Measurements from ENCODE around the gene LRRN4. TPM values are rescaled to one million over a fixed set of nuclear protein-coding genes. Genes with fewer than 3 reads are reported as not detected.

Gene LRRN4
- total RNA-seq, 1 experiment from 2014 or later: 0.57 TPM

DNA sequence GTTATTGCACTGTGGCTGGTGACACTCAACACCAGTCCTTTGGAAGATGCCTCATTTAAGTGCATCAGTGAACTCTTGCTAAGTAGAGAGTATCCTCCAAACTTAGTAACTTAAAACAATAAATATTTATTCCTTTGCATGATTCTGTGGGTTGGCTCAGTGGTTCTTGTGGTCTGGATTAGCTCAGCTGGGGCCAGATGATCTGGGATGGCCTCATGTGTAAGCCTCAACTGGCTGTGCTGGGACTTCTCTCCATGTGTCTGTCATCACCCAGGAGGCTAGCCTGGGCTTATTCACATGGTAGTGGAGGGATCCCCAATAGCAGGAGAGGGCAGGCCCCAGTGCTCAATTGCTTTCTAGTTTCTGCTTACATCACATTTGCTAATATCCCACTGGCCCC is 8.3 kb downstream of the LRRN4 start:
- no peak overlapping the region for H3K4me3 ChIP-seq (ENCODE audit: low read depth in 2 of 2, low read length in 2 of 2)
- intact Hi-C loops (cut with micrococcal nuclease; ENCODE audit: unreplicated experiment) (no loop called here), in situ Hi-C loops (cut with HindIII; ENCODE audit: low pct_unique_long_range_greater_than_20kb, low sequenced_read_pairs) (no loop called here)
- TF ChIP-seq, protein P1, sequence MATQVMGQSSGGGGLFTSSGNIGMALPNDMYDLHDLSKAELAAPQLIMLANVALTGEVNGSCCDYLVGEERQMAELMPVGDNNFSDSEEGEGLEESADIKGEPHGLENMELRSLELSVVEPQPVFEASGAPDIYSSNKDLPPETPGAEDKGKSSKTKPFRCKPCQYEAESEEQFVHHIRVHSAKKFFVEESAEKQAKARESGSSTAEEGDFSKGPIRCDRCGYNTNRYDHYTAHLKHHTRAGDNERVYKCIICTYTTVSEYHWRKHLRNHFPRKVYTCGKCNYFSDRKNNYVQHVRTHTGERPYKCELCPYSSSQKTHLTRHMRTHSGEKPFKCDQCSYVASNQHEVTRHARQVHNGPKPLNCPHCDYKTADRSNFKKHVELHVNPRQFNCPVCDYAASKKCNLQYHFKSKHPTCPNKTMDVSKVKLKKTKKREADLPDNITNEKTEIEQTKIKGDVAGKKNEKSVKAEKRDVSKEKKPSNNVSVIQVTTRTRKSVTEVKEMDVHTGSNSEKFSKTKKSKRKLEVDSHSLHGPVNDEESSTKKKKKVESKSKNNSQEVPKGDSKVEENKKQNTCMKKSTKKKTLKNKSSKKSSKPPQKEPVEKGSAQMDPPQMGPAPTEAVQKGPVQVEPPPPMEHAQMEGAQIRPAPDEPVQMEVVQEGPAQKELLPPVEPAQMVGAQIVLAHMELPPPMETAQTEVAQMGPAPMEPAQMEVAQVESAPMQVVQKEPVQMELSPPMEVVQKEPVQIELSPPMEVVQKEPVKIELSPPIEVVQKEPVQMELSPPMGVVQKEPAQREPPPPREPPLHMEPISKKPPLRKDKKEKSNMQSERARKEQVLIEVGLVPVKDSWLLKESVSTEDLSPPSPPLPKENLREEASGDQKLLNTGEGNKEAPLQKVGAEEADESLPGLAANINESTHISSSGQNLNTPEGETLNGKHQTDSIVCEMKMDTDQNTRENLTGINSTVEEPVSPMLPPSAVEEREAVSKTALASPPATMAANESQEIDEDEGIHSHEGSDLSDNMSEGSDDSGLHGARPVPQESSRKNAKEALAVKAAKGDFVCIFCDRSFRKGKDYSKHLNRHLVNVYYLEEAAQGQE (IDR thresholded peaks at IDR 0.05; ENCODE audit: insufficient read depth in 1 of 2, low read depth in 2 of 2, low read length in 1 of 2): no peak
- TF ChIP-seq POLR2AphosphoS5 (IDR thresholded peaks at IDR 0.05; ENCODE audit: low read depth, low read length) (no peak), TCF7L2 (IDR thresholded peaks at IDR 0.05; ENCODE audit: low read depth, low read length) (no peak), SIN3A (IDR thresholded peaks at IDR 0.05; ENCODE audit: borderline replicate concordance, insufficient read depth, low read depth, low read length) (no peak)
- TF ChIP-seq, protein P2, sequence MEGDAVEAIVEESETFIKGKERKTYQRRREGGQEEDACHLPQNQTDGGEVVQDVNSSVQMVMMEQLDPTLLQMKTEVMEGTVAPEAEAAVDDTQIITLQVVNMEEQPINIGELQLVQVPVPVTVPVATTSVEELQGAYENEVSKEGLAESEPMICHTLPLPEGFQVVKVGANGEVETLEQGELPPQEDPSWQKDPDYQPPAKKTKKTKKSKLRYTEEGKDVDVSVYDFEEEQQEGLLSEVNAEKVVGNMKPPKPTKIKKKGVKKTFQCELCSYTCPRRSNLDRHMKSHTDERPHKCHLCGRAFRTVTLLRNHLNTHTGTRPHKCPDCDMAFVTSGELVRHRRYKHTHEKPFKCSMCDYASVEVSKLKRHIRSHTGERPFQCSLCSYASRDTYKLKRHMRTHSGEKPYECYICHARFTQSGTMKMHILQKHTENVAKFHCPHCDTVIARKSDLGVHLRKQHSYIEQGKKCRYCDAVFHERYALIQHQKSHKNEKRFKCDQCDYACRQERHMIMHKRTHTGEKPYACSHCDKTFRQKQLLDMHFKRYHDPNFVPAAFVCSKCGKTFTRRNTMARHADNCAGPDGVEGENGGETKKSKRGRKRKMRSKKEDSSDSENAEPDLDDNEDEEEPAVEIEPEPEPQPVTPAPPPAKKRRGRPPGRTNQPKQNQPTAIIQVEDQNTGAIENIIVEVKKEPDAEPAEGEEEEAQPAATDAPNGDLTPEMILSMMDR (IDR thresholded peaks at IDR 0.05): no peak
- POLR2A ChIA-PET: no interaction called here
- no peak overlapping the region for H3K27ac ChIP-seq (ENCODE audit: low read length)
- DNase-seq (ENCODE audit: low read depth, low spot score): no peak
- no peaks in the 10 kb centered on the region for H3K9me3 ChIP-seq (ENCODE audit: control insufficient read depth, insufficient read depth, low read depth, low read length)
- CTCF ChIA-PET: no interaction called here
- no peak for ATAC-seq
- H3K4me1 ChIP-seq (ENCODE audit: control insufficient read depth, insufficient read depth, low read length): no peaks in the 10 kb centered on the region
- H3K36me3 ChIP-seq (ENCODE audit: control insufficient read depth, insufficient read depth, low read length): peaks cover 2% of the 10 kb centered on the region
- no TSS peak for BruUV-seq (replicated peaks)
- no peaks in the 10 kb centered on the region for H3K27me3 ChIP-seq (ENCODE audit: control insufficient read depth, insufficient read depth, low read length)

DNA sequence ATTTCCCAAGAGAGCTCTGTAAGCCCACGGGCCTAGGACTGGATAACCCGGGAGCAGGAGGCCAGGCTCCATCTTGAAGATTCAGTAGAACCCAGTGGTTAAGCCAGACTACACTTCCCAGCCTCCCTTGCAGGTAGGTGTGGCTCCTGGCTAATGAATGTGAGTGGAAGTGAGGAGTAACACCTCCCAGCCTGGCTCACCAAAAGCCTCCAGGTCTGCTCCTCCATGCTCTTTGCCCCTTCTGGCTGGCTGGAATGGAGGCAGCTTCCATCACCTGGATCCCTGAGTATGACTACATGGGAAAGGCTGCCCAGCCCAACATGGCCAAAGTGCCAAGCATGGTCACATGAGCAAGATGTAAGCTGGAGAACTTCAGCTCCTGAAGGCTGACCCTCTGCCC is 9.7 kb downstream of the LRRN4 start:
- no peak overlapping the region for H3K27ac ChIP-seq (ENCODE audit: low read length)
- CTCF ChIA-PET: no interaction called here
- POLR2A ChIA-PET: no interaction called here
- no peaks in the 10 kb centered on the region for H3K9me3 ChIP-seq (ENCODE audit: control insufficient read depth, insufficient read depth, low read depth, low read length)
- in situ Hi-C loops (cut with HindIII; ENCODE audit: low pct_unique_long_range_greater_than_20kb, low sequenced_read_pairs) (no loop called here), intact Hi-C loops (cut with micrococcal nuclease; ENCODE audit: unreplicated experiment) (no loop called here)
- H3K4me1 ChIP-seq (ENCODE audit: control insufficient read depth, insufficient read depth, low read length): no peaks in the 10 kb centered on the region
- BruUV-seq (replicated peaks): no TSS peak
- TF ChIP-seq TCF7L2 (IDR thresholded peaks at IDR 0.05; ENCODE audit: low read depth, low read length) (no peak), POLR2AphosphoS5 (IDR thresholded peaks at IDR 0.05; ENCODE audit: low read depth, low read length) (no peak), SIN3A (IDR thresholded peaks at IDR 0.05; ENCODE audit: borderline replicate concordance, insufficient read depth, low read depth, low read length) (no peak)
- TF ChIP-seq, protein P2 (IDR thresholded peaks at IDR 0.05): no peak
- TF ChIP-seq, protein P1 (IDR thresholded peaks at IDR 0.05; ENCODE audit: insufficient read depth in 1 of 2, low read depth in 2 of 2, low read length in 1 of 2): no peak
- no peaks in the 10 kb centered on the region for H3K27me3 ChIP-seq (ENCODE audit: control insufficient read depth, insufficient read depth, low read length)
- no peak for DNase-seq (ENCODE audit: low read depth, low spot score)
- peaks cover 3% of the 10 kb centered on the region for H3K36me3 ChIP-seq (ENCODE audit: control insufficient read depth, insufficient read depth, low read length)
- peak; percentile 54; the same call in 1 of the 2 replicates for ATAC-seq
- H3K4me3 ChIP-seq (ENCODE audit: low read depth in 2 of 2, low read length in 2 of 2): no peak overlapping the region

Measured in Panc1 (cell line).